Neural cell (in vitro differentiated cells): ENCODE data around the gene C2orf72.

Experiments
- EP300 ChIP-seq: fragments of 450-650 bp; conservative IDR thresholded peaks from 2 replicates; pipeline ENCODE4 v1.6.1; 2014; ENCODE audit warnings: antibody characterized with exemption, mild to moderate bottlenecking, moderate library complexity; ENCODE audit not compliant: poor library complexity, severe bottlenecking
- EZH2 ChIP-seq: fragments of 200-600, 300-800 bp; shearing (Covaris generic), sonication (generic); IDR thresholded peaks from 2 replicates; pipeline ENCODE4 v1.6.1; 2014; ENCODE audit warnings: antibody characterized with exemption, low read length, borderline replicate concordance, mild to moderate bottlenecking; ENCODE audit not compliant: insufficient read depth, poor library complexity, severe bottlenecking
- MXI1 ChIP-seq: fragments of 450-650 bp; conservative IDR thresholded peaks from 2 replicates; pipeline ENCODE4 v1.6.1; 2014; ENCODE audit warnings: antibody characterized with exemption, mild to moderate bottlenecking; ENCODE audit not compliant: poor library complexity, severe bottlenecking
- SMC3 ChIP-seq: fragments of 450-650 bp; conservative IDR thresholded peaks from 2 replicates; pipeline ENCODE4 v1.6.1; 2014; ENCODE audit warnings: antibody characterized with exemption, mild to moderate bottlenecking, moderate library complexity; ENCODE audit not compliant: poor library complexity
- TAF1 ChIP-seq: IDR thresholded peaks from 2 replicates; pipeline ENCODE4 v1.6.1; 2012; ENCODE audit warnings: low read depth
- TF ChIP-seq, protein P1 (sequence below): IDR thresholded peaks from 2 replicates; pipeline ENCODE4 v1.6.1; 2012; ENCODE audit warnings: borderline replicate concordance
- TF ChIP-seq, protein P2 (sequence below): fragments of 450-650 bp; IDR thresholded peaks from 2 replicates; pipeline ENCODE4 v1.5.1; 2014; ENCODE audit warnings: antibody characterized with exemption, mild to moderate bottlenecking, moderate library complexity; ENCODE audit not compliant: poor library complexity, severe bottlenecking

DNA sequence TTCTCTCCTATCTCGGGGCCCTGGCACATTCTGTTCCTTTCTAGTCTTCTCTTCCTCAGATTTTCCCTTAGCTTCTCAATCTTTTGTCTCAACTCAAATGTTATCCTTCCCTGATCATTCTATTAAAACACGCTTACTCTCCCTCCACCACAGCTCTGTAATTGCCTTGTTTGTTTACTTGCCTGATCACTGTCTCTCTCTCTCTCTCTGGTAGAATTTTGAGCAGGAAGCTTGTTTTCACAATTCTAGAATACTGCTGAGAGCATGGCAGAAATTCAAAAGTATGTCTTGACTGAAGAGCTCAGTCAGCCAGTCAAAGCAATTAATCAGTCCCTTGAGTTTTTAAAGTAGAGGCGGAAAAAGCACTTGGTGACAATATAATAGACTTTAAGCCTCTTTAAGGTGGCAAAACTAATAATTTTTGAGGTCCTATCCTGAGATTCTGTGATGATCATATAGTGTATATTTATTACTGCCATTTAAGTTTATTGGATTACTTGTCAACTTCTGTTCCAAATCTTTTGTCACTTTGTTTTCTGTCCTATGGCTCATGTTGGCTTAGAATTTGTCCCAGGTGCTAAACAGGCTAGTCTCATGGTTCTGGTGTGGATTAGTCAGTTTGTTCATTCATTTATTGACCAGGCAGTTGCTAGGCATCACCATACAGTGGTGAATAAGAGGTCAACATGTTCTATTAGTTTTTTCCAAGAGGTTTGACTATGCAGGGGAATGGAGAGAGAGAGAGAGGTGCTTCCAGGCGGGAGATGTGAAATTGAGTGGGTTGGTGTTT is 21.6 kb downstream of the C2orf72 start:
- no peak for TF ChIP-seq EZH2
- TF ChIP-seq TAF1 = no peak
- TF ChIP-seq, protein P1, sequence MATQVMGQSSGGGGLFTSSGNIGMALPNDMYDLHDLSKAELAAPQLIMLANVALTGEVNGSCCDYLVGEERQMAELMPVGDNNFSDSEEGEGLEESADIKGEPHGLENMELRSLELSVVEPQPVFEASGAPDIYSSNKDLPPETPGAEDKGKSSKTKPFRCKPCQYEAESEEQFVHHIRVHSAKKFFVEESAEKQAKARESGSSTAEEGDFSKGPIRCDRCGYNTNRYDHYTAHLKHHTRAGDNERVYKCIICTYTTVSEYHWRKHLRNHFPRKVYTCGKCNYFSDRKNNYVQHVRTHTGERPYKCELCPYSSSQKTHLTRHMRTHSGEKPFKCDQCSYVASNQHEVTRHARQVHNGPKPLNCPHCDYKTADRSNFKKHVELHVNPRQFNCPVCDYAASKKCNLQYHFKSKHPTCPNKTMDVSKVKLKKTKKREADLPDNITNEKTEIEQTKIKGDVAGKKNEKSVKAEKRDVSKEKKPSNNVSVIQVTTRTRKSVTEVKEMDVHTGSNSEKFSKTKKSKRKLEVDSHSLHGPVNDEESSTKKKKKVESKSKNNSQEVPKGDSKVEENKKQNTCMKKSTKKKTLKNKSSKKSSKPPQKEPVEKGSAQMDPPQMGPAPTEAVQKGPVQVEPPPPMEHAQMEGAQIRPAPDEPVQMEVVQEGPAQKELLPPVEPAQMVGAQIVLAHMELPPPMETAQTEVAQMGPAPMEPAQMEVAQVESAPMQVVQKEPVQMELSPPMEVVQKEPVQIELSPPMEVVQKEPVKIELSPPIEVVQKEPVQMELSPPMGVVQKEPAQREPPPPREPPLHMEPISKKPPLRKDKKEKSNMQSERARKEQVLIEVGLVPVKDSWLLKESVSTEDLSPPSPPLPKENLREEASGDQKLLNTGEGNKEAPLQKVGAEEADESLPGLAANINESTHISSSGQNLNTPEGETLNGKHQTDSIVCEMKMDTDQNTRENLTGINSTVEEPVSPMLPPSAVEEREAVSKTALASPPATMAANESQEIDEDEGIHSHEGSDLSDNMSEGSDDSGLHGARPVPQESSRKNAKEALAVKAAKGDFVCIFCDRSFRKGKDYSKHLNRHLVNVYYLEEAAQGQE = no peak
- TF ChIP-seq, protein P2, sequence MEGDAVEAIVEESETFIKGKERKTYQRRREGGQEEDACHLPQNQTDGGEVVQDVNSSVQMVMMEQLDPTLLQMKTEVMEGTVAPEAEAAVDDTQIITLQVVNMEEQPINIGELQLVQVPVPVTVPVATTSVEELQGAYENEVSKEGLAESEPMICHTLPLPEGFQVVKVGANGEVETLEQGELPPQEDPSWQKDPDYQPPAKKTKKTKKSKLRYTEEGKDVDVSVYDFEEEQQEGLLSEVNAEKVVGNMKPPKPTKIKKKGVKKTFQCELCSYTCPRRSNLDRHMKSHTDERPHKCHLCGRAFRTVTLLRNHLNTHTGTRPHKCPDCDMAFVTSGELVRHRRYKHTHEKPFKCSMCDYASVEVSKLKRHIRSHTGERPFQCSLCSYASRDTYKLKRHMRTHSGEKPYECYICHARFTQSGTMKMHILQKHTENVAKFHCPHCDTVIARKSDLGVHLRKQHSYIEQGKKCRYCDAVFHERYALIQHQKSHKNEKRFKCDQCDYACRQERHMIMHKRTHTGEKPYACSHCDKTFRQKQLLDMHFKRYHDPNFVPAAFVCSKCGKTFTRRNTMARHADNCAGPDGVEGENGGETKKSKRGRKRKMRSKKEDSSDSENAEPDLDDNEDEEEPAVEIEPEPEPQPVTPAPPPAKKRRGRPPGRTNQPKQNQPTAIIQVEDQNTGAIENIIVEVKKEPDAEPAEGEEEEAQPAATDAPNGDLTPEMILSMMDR = no peak
- no peak for TF ChIP-seq EP300
- no peak for TF ChIP-seq SMC3
- TF ChIP-seq MXI1 = no peak
